Suprapubic skin (tissue), 4 donors: ENCODE measurements around the gene TPRX1. TPM values are rescaled to one million over a fixed set of nuclear protein-coding genes. Genes with fewer than 3 reads are reported as not detected.
"Not testable (repeated sequence)": the region's sequence is repeated elsewhere in the genome, so short reads cannot be mapped to it uniquely, and the experiment has no call there.

Experiments
- DNase-seq, 2 donors: peaks; one replicate each; pipeline ENCODE4 v3.0.0-alpha.2; 2019; ENCODE audit warnings: low spot score in 2 of 2
- H3K27ac ChIP-seq: fragments of 200-600 bp; sonication (generic); one replicate; pipeline ENCODE4 v1.5.1; 2019
- H3K27me3 ChIP-seq: fragments of 200-600 bp; sonication (generic); one replicate; pipeline ENCODE4 v1.5.1; 2019
- H3K36me3 ChIP-seq: fragments of 200-600 bp; sonication (generic); one replicate; pipeline ENCODE4 v1.5.1; 2019
- H3K4me1 ChIP-seq: fragments of 200-600 bp; sonication (generic); one replicate; pipeline ENCODE4 v1.5.1; 2019
- H3K4me3 ChIP-seq: fragments of 200-600 bp; sonication (generic); one replicate; pipeline ENCODE4 v1.5.1; 2019; ENCODE audit warnings: mild to moderate bottlenecking
- H3K9me3 ChIP-seq: fragments of 200-600 bp; sonication (generic); one replicate; pipeline ENCODE4 v1.5.1; 2019
- EP300 ChIP-seq: sonication (generic); formaldehyde crosslinking; IDR thresholded peaks from one replicate; pipeline ENCODE4 v1.6.1; 2017; ENCODE audit warnings: antibody characterized with exemption
- POLR2A ChIP-seq, 2 donors: fragments of 450-650 bp; IDR thresholded peaks; one replicate each; pipeline ENCODE4 v1.6.1; 2017; ENCODE audit warnings: antibody characterized with exemption in 2 of 2, mild to moderate bottlenecking in 2 of 2, moderate library complexity in 2 of 2
- POLR2AphosphoS5 ChIP-seq, 3 donors: sonication (generic); formaldehyde crosslinking; IDR thresholded peaks; one replicate each; pipeline ENCODE4 v1.6.1; 2017; ENCODE audit warnings: antibody characterized with exemption in 3 of 3
- whole genome bisulfite sequencing: methylation state at CpG from one replicate; pipeline ENCODE4 v1.1.5; 2018; 5-methylcytosine and 5-hydroxymethylcytosine counted together
- total RNA-seq, 4 donors: library from RNA; depleted of rRNA; stranded (reverse); fragments of >200 nt; gene quantifications; one replicate each; pipeline ENCODE4 v1.1.0, GENCODE V29; 2016
- TF ChIP-seq, protein P1 (sequence below), 2 donors: fragments of 200-600 bp in 1 of 2; fragments of 450-650 bp in 1 of 2; sonication (generic) in 1 of 2; IDR thresholded peaks; one replicate each; pipeline ENCODE4 v1.5.1; 2016 to 2019; ENCODE audit warnings: antibody characterized with exemption in 2 of 2, mild to moderate bottlenecking in 1 of 2, moderate library complexity in 1 of 2

The TPRX1 gene
- total RNA-seq, 4 donors from 2014 or later: not detected

DNA sequence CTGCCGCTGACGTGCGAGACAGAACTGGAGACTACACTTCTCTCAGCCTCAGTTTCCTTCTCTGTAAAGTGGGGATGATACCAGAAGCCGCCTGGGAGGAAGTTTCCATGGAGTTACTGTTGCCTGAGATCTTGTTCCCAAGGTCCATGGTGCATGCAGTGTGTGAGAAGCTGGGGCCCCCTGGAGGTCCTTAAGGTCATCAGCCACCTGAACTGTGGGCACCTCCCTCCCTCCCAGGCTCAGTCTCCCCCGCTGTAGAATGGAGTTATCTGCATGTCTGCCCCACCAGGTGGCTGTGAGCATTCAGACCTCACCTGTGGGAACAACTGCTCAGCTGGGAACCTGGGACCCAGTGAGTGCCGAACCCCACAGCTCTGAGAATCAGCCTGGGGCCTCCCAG, 20.0 kb upstream of the TPRX1 start:
- Histone ChIP-seq H3K4me3 (no peak overlapping the region), H3K27me3 (peaks cover 42% of the 10 kb centered on the region), H3K36me3 (no peaks in the 10 kb centered on the region), H3K27ac (no peak overlapping the region), H3K4me1 (no peaks in the 10 kb centered on the region), H3K9me3 (peaks cover 6% of the 10 kb centered on the region)
- WGBS: 84% methylated on average over 6 of the region's 6 CpGs
- no peak for DNase-seq
- TF ChIP-seq EP300 (no peak), POLR2AphosphoS5 (IDR thresholded peaks at IDR 0.05) (no peak), POLR2A (IDR thresholded peaks at IDR 0.05) (no peak)
- TF ChIP-seq, protein P1, sequence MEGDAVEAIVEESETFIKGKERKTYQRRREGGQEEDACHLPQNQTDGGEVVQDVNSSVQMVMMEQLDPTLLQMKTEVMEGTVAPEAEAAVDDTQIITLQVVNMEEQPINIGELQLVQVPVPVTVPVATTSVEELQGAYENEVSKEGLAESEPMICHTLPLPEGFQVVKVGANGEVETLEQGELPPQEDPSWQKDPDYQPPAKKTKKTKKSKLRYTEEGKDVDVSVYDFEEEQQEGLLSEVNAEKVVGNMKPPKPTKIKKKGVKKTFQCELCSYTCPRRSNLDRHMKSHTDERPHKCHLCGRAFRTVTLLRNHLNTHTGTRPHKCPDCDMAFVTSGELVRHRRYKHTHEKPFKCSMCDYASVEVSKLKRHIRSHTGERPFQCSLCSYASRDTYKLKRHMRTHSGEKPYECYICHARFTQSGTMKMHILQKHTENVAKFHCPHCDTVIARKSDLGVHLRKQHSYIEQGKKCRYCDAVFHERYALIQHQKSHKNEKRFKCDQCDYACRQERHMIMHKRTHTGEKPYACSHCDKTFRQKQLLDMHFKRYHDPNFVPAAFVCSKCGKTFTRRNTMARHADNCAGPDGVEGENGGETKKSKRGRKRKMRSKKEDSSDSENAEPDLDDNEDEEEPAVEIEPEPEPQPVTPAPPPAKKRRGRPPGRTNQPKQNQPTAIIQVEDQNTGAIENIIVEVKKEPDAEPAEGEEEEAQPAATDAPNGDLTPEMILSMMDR (IDR thresholded peaks at IDR 0.05): no peak

DNA sequence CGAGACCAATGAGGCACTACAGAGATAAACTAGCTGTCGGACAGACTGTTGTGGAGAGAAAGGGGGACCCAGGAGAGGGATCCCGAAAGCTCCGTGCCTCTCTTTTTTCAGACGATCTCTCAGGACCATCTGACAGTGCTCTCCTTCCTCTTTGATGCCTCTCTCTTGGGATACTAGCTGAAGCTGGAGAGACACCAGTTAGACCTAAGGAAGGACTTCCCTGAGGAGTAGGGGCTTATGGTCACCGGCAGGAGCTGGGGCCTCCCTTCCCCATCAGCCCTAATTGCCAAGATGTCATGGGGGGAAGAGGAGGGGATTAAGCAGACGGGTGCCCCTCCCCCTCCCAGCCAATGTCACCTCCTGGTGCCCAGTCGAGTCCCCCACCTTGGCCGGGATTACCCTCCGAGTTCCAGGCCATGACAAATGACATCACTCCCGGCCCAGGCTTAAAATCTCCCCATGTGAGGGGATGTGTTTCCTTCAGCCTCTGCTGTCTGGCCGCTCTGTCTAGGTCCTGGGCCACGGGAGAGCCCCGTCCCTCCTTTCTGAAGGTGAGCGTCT, 17.2 kb upstream of the TPRX1 start, which contains the start of gene CRX:
TSS of gene CRX (plus strand) at position 478 of the 561 bp plus-strand sequence. CDS start 12,507 bp downstream, outside the sequence.
- Histone ChIP-seq H3K4me1 (no peaks in the 10 kb centered on the region), H3K9me3 (peaks cover under 1% of the 10 kb centered on the region), H3K27me3 (peaks cover 54% of the 10 kb centered on the region), H3K4me3 (no peak within 1 kb of the TSS), H3K27ac (no peak within 1 kb of the TSS), H3K36me3 (no peaks in the 10 kb centered on the region)
- no peak for TF ChIP-seq POLR2AphosphoS5 (IDR thresholded peaks at IDR 0.05)
- no peak for TF ChIP-seq EP300
- no peak for TF ChIP-seq POLR2A (IDR thresholded peaks at IDR 0.05)
- TF ChIP-seq, protein P1 (IDR thresholded peaks at IDR 0.05): no peak
- DNase-seq: no peak
- WGBS: 45% methylated on average over 15 of the region's 15 CpGs

DNA sequence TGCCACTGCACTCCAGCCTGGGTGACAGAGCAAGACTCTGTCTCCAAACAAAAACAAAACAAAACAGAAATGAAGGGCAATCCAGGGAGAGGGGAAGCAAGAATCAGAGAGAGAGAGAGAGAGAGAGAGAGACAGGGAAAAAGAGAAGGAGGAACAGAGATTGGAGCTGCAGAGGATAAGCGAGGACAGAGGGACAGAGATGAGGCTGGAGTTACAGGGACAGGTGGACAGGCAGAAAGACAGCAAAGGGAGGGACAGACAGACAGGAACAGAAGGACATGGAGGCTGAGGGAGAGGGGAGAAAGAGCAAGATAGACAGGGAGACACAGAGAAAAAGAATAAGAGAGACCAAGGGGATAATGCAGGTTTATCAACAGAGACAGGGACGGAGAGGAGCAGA, 16.1 kb upstream of the TPRX1 start:
- no peak overlapping the region for H3K4me3 ChIP-seq
- H3K36me3 ChIP-seq: no peaks in the 10 kb centered on the region
- H3K4me1 ChIP-seq: no peaks in the 10 kb centered on the region
- H3K27ac ChIP-seq: no peak overlapping the region
- TF ChIP-seq POLR2AphosphoS5 (IDR thresholded peaks at IDR 0.05): no peak
- TF ChIP-seq EP300: no peak
- no peak for TF ChIP-seq POLR2A (IDR thresholded peaks at IDR 0.05)
- TF ChIP-seq, protein P1 (IDR thresholded peaks at IDR 0.05): no peak
- H3K9me3 ChIP-seq: no peaks in the 10 kb centered on the region
- DNase-seq: no peak
- WGBS: 78% methylated on average over 2 of the region's 2 CpGs
- H3K27me3 ChIP-seq: peaks cover 54% of the 10 kb centered on the region

DNA sequence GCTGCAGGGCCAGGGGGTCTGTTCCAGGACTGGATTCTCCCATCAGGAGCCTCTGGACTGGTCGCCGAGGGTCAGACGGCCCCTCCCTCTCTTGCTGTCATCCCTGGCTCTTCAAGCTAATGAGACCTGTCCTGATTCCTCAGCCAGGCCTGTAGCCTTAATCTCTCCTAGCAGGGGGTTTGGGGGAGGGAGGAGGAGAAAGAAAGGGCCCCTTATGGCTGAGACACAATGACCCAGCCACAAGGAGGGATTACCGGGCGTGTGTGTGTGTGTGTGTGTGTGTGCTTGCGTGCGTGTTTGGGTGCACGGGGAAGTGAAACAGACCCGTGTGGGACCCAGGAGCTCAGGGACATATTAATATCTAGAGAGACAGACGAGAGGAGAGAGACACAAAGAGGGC, 15.5 kb upstream of the TPRX1 start:
- TF ChIP-seq EP300 (no peak), POLR2A (IDR thresholded peaks at IDR 0.05) (no peak), POLR2AphosphoS5 (IDR thresholded peaks at IDR 0.05) (no peak)
- TF ChIP-seq, protein P1 (IDR thresholded peaks at IDR 0.05): no peak
- 30% methylated on average over 10 of the region's 10 CpGs for WGBS
- H3K27me3 ChIP-seq: peaks cover 54% of the 10 kb centered on the region

DNA sequence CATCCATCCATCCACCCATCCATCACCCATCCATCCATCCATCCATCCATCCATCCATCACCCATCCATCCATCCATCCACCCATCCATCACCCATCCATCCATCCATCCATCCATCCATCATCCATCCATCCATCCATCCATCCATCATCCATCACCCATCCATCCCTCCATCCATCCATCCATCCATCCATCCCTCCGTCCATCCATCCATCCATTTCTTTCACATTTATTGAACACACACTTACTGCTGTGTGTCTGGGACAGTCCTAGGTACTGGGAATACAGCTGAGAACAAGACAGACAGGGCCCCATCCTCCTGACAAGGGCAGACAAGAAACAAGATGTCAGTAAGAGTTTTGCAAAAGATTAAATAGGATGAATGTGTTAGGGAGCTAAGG, 13.9 kb upstream of the TPRX1 start:
- H3K4me1 ChIP-seq, DNase-seq, H3K4me3 ChIP-seq, H3K27ac ChIP-seq, H3K9me3 ChIP-seq, H3K36me3 ChIP-seq: not testable (repeated sequence)
- WGBS: 89% methylated on average over 1 of the region's 1 CpG
- peaks cover 51% of the 10 kb centered on the region for H3K27me3 ChIP-seq

More for the DNA sequence above, 15.5 kb upstream of the TPRX1 start:
- no peak overlapping the region for H3K4me3 ChIP-seq
- H3K4me1 ChIP-seq: no peaks in the 10 kb centered on the region
- no peaks in the 10 kb centered on the region for H3K9me3 ChIP-seq
- no peak for DNase-seq
- no peak overlapping the region for H3K27ac ChIP-seq
- no peaks in the 10 kb centered on the region for H3K36me3 ChIP-seq

DNA sequence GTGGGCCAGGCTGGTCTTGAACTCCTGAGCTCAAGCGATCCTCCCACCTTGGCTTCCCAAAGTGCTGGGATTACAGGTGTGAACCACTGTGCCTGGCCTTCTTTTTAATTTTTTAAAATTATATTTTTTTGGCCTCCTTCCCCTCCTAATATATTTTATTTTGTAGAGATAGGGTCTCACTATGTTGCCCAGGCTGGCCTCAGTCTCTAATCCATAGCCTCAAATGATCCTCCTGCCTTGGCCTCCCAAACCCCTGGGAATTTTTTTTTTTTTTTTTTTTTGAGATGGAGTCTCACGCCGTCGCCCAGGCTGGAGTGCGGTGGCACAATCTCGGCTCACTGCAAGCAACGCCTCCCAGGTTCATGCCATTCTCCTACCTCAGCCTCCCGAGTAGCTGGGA, 11.9 kb upstream of the TPRX1 start:
- 94% methylated on average over 8 of the region's 8 CpGs for WGBS
- H3K36me3 ChIP-seq, H3K4me1 ChIP-seq, H3K9me3 ChIP-seq, DNase-seq, H3K27ac ChIP-seq, H3K4me3 ChIP-seq: not testable (repeated sequence)
- peaks cover 36% of the 10 kb centered on the region for H3K27me3 ChIP-seq
